HepG2 (cell line): ENCODE measurements around the gene EHD1. TPM values are rescaled to one million over a fixed set of nuclear protein-coding genes. Genes with fewer than 3 reads are reported as not detected.

Experiments used
- ATF4 ChIP-seq, 2 experiments: fragments of 450-650 bp in 1 of 2; sonication (generic) in 1 of 2; formaldehyde crosslinking; IDR thresholded peaks; 2 replicates each; pipeline versions ENCODE4 v1.5.0 to v1.8.0; 2020 to 2022; ENCODE audit warnings: mild to moderate bottlenecking in 1 of 2, missing genetic modification reagents in 1 of 2
- ATF7 ChIP-seq, 2 experiments: fragments of 450-650 bp in 1 of 2; sonication (generic) in 1 of 2; formaldehyde crosslinking in 1 of 2; IDR thresholded peaks; 2 replicates each; pipeline versions ENCODE4 v1.4.0 to v1.6.1; 2016 to 2020; ENCODE audit warnings: antibody characterized with exemption in 1 of 2, mild to moderate bottlenecking in 1 of 2, missing genetic modification reagents in 1 of 2
- ATF7-NPFF ChIP-seq: sonication (generic); formaldehyde crosslinking; IDR thresholded peaks from 2 replicates; pipeline ENCODE4 v1.8.1; 2023; ENCODE audit warnings: mild to moderate bottlenecking, low read depth, missing genetic modification reagents, moderate library complexity
- ATM ChIP-seq: fragments of 450-650 bp; IDR thresholded peaks from 2 replicates; pipeline ENCODE4 v1.7.1; 2017; ENCODE audit warnings: mild to moderate bottlenecking, borderline replicate concordance
- KMT2B ChIP-seq: IDR thresholded peaks from 2 replicates; pipeline ENCODE4 v1.6.1; 2016; ENCODE audit warnings: missing genetic modification reagents, missing compliant biosample characterization
- MIER3 ChIP-seq: IDR thresholded peaks from 2 replicates; pipeline ENCODE4 v1.6.1; 2016; ENCODE audit warnings: missing compliant biosample characterization, borderline replicate concordance
- MNT ChIP-seq: fragments of 450-650 bp; IDR thresholded peaks from 2 replicates; pipeline ENCODE4 v1.6.1; 2016
- RARA ChIP-seq: IDR thresholded peaks from 2 replicates; pipeline ENCODE4 v1.6.1; 2016; ENCODE audit warnings: missing genetic modification reagents, missing compliant biosample characterization
- REXO4 ChIP-seq: sonication (generic); formaldehyde crosslinking; IDR thresholded peaks from 2 replicates; pipeline ENCODE4 v1.8.0; 2022; ENCODE audit warnings: missing genetic modification reagents, mild to moderate bottlenecking, borderline replicate concordance
- SMAD9 ChIP-seq: sonication (generic); formaldehyde crosslinking; IDR thresholded peaks from 2 replicates; pipeline ENCODE4 v1.5.1; 2020; ENCODE audit warnings: mild to moderate bottlenecking, missing genetic modification reagents
- TAF15 ChIP-seq: fragments of 200-400 bp; formaldehyde crosslinking; IDR thresholded peaks from one replicate; pipeline ENCODE4 v1.6.1; 2018; ENCODE audit warnings: mild to moderate bottlenecking, low read depth, low read length; ENCODE audit not compliant: poor library complexity, severe bottlenecking
- TEAD3 ChIP-seq: optimal IDR thresholded peaks from 2 replicates; pipeline ENCODE3; 2016; ENCODE audit warnings: borderline replicate concordance
- TGIF2 ChIP-seq: IDR thresholded peaks from 2 replicates; pipeline ENCODE4 v1.6.1; 2016; ENCODE audit warnings: control low read depth, missing compliant biosample characterization
- ZBTB43 ChIP-seq: sonication (generic); formaldehyde crosslinking; conservative IDR thresholded peaks from 2 replicates; pipeline ENCODE4 v1.4.0; 2020; ENCODE audit warnings: missing genetic modification reagents
- ZC3H13 ChIP-seq: sonication (generic); formaldehyde crosslinking; IDR thresholded peaks from 2 replicates; pipeline ENCODE4 v1.8.1; 2023; ENCODE audit warnings: mild to moderate bottlenecking, missing genetic modification reagents, moderate library complexity
- ZNF333 ChIP-seq: sonication (generic); formaldehyde crosslinking; IDR thresholded peaks from 2 replicates; pipeline ENCODE4 v1.4.0; 2020; ENCODE audit warnings: mild to moderate bottlenecking, missing genetic modification reagents, borderline replicate concordance
- ZNF451 ChIP-seq: sonication (generic); formaldehyde crosslinking; IDR thresholded peaks from 2 replicates; pipeline ENCODE4 v1.5.0; 2020; ENCODE audit warnings: mild to moderate bottlenecking, missing genetic modification reagents
- ZNF460 ChIP-seq: sonication (generic); formaldehyde crosslinking; IDR thresholded peaks from 2 replicates; pipeline ENCODE4 v1.5.1; 2020; ENCODE audit warnings: missing genetic modification reagents, mild to moderate bottlenecking, borderline replicate concordance
- ZNF484 ChIP-seq: sonication (generic); formaldehyde crosslinking; IDR thresholded peaks from 2 replicates; pipeline ENCODE4 v1.5.1; 2020; ENCODE audit warnings: mild to moderate bottlenecking, low read depth, missing genetic modification reagents, borderline replicate concordance
- ZNF75D ChIP-seq: sonication (generic); formaldehyde crosslinking; IDR thresholded peaks from 2 replicates; pipeline ENCODE4 v1.8.1; 2023; ENCODE audit warnings: missing genetic modification reagents, mild to moderate bottlenecking, borderline replicate concordance
- ZSCAN20 ChIP-seq: sonication (generic); formaldehyde crosslinking; IDR thresholded peaks from 2 replicates; pipeline ENCODE4 v1.4.0; 2020; ENCODE audit warnings: missing genetic modification reagents, mild to moderate bottlenecking, borderline replicate concordance
- polyA plus RNA-seq, 8 experiments: library from polyadenylated mRNA; depleted of rRNA in 3 of 8; stranded (reverse) in 7 of 8; unstranded in 1 of 8; fragments of >200 nt; fragmentation: Illumina TruSeq in 4 of 8; extraction: Trizol in 4 of 8; gene quantifications; 2 replicates each; pipeline versions ENCODE4 v1.2.1 to v1.2.3, GENCODE V29; 2011 to 2016; ENCODE audit warnings: low read depth in 4 of 8, missing spikeins in 1 of 8, mixed read lengths in 1 of 8; ENCODE audit not compliant: insufficient read depth in 1 of 8
- total RNA-seq, 5 experiments: library from RNA; depleted of rRNA; stranded (reverse); fragments of >200 nt; fragmentation: Illumina TruSeq; extraction: Trizol; gene quantifications; 2 replicates each; pipeline ENCODE4 v1.2.3, GENCODE V29; 2016; ENCODE audit warnings: low read depth in 1 of 5
- TF ChIP-seq, protein P1 (sequence below): sonication (generic); formaldehyde crosslinking; IDR thresholded peaks from 2 replicates; pipeline ENCODE4 v1.4.0; 2020; ENCODE audit warnings: missing genetic modification reagents, borderline replicate concordance
- TF ChIP-seq, protein P2 (sequence below): IDR thresholded peaks from 2 replicates; pipeline ENCODE4 v1.6.1; 2016; ENCODE audit warnings: low read depth

EHD1 gene
- total and polyA plus RNA-seq, 2 of the 13 experiments (the other 11 are each of a cell fraction or from before 2014, with no cell fraction given), result 23.6 to 26.6 TPM

GRCh38 chr11:64878223-64878493 lies 263 bp downstream of the EHD1 start (continued):
- no peak for TF ChIP-seq SMAD9 (CRISPR knock-in tag)
- TF ChIP-seq ZNF460 (CRISPR knock-in tag), result no peak
- 0 out of 2 replicates have a peak, but pooled peaks have one; percentile 67 for TF ChIP-seq ZNF451 (CRISPR knock-in tag)
- no peak for TF ChIP-seq REXO4 (CRISPR knock-in tag)
- TF ChIP-seq ATF4 (CRISPR knock-in tag; IDR thresholded peaks at IDR 0.05), result no peak
- no peak for TF ChIP-seq ZBTB43 (CRISPR knock-in tag)
- TF ChIP-seq ZNF333 (CRISPR knock-in tag), result no peak
- TF ChIP-seq TEAD3, result no peak
- peak; percentile 55; the same call in 1 of the 2 replicates for TF ChIP-seq TGIF2 (CRISPR knock-in tag)
- TF ChIP-seq, protein P1, sequence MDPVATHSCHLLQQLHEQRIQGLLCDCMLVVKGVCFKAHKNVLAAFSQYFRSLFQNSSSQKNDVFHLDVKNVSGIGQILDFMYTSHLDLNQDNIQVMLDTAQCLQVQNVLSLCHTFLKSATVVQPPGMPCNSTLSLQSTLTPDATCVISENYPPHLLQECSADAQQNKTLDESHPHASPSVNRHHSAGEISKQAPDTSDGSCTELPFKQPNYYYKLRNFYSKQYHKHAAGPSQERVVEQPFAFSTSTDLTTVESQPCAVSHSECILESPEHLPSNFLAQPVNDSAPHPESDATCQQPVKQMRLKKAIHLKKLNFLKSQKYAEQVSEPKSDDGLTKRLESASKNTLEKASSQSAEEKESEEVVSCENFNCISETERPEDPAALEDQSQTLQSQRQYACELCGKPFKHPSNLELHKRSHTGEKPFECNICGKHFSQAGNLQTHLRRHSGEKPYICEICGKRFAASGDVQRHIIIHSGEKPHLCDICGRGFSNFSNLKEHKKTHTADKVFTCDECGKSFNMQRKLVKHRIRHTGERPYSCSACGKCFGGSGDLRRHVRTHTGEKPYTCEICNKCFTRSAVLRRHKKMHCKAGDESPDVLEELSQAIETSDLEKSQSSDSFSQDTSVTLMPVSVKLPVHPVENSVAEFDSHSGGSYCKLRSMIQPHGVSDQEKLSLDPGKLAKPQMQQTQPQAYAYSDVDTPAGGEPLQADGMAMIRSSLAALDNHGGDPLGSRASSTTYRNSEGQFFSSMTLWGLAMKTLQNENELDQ (CRISPR knock-in tag), result no peak
- TF ChIP-seq KMT2B (CRISPR knock-in tag), result no peak
- TF ChIP-seq ATM, result no peak
- no peak for TF ChIP-seq TAF15
- TF ChIP-seq ZSCAN20, result no peak
- TF ChIP-seq ATF7-NPFF (CRISPR knock-in tag), result 0 out of 2 replicates have a peak, but pooled peaks have one; percentile 6
- no peak for TF ChIP-seq ZC3H13 (CRISPR knock-in tag)
- no peak for TF ChIP-seq MIER3 (CRISPR knock-in tag)
- TF ChIP-seq RARA (CRISPR knock-in tag), result no peak
- no peak for TF ChIP-seq ZNF484
- no peak for TF ChIP-seq MNT
- TF ChIP-seq ZNF75D, result no peak
- TF ChIP-seq, protein P2, sequence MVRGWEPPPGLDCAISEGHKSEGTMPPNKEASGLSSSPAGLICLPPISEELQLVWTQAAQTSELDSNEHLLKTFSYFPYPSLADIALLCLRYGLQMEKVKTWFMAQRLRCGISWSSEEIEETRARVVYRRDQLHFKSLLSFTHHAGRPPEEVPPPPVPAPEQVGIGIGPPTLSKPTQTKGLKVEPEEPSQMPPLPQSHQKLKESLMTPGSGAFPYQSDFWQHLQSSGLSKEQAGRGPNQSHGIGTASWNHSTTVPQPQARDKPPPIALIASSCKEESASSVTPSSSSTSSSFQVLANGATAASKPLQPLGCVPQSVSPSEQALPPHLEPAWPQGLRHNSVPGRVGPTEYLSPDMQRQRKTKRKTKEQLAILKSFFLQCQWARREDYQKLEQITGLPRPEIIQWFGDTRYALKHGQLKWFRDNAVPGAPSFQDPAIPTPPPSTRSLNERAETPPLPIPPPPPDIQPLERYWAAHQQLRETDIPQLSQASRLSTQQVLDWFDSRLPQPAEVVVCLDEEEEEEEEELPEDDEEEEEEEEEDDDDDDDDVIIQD, result no peak
- TF ChIP-seq ATF7 (IDR thresholded peaks at IDR 0.05), result no peak
- peak; percentile 54; the same call in 1 of the 2 replicates for TF ChIP-seq ATF7 (CRISPR knock-in tag; IDR thresholded peaks at IDR 0.05)
